Neural crest cell (in vitro differentiated cells): ENCODE results near the gene PIGH. TPM values are rescaled to one million over a fixed set of nuclear protein-coding genes. Genes with fewer than 3 reads are reported as not detected.
A peak's percentile ranks its signal among the peaks of the same experiment; 100 is the strongest.

Experiments used
- DNase-seq: peaks from one replicate; pipeline ENCODE4 v3.0.0; 2021; ENCODE audit warnings: low read depth, mixed read lengths, low spot score
- H3K27ac Mint-ChIP-seq: one replicate; pipeline ENCODE4 v1.8.0; 2021; ENCODE audit warnings: mild to moderate bottlenecking, mixed read lengths; ENCODE audit not compliant: unreplicated experiment
- H3K27me3 Mint-ChIP-seq: 2 replicates; pipeline ENCODE4 v1.8.0; 2021; ENCODE audit warnings: low read depth, mild to moderate bottlenecking, mixed read lengths
- H3K36me3 Mint-ChIP-seq: 2 replicates; pipeline ENCODE4 v1.8.0; 2021; ENCODE audit warnings: low read depth, mild to moderate bottlenecking, mixed read lengths
- H3K4me1 Mint-ChIP-seq: 2 replicates; pipeline ENCODE4 v1.8.0; 2021; ENCODE audit warnings: mixed read lengths
- H3K4me3 Mint-ChIP-seq: one replicate; pipeline ENCODE4 v1.8.0; 2021; ENCODE audit warnings: mild to moderate bottlenecking, mixed read lengths
- H3K9me3 Mint-ChIP-seq: 2 replicates; pipeline ENCODE4 v1.8.0; 2021; ENCODE audit warnings: mixed read lengths
- total RNA-seq: library from RNA; stranded (reverse); gene quantifications from 2 replicates; pipeline ENCODE4 v1.2.1, GENCODE V29; 2021
- TF ChIP-seq, protein P1 (sequence below): fragments of 200-600 bp; sonication (generic); conservative IDR thresholded peaks from 2 replicates; pipeline ENCODE4 v1.5.0; 2021; ENCODE audit warnings: antibody characterized with exemption, mild to moderate bottlenecking

PIGH gene
- total RNA-seq, 1 donor from 2014 or later: 19.9 TPM

GRCh38 chr14:67569651-67570290, 30.3 kb downstream of the PIGH start:
- peaks cover 6% of the 10 kb centered on the region for H3K4me1 Mint-ChIP-seq
- TF ChIP-seq, protein P1, sequence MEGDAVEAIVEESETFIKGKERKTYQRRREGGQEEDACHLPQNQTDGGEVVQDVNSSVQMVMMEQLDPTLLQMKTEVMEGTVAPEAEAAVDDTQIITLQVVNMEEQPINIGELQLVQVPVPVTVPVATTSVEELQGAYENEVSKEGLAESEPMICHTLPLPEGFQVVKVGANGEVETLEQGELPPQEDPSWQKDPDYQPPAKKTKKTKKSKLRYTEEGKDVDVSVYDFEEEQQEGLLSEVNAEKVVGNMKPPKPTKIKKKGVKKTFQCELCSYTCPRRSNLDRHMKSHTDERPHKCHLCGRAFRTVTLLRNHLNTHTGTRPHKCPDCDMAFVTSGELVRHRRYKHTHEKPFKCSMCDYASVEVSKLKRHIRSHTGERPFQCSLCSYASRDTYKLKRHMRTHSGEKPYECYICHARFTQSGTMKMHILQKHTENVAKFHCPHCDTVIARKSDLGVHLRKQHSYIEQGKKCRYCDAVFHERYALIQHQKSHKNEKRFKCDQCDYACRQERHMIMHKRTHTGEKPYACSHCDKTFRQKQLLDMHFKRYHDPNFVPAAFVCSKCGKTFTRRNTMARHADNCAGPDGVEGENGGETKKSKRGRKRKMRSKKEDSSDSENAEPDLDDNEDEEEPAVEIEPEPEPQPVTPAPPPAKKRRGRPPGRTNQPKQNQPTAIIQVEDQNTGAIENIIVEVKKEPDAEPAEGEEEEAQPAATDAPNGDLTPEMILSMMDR: no peak
- H3K9me3 Mint-ChIP-seq: no peaks in the 10 kb centered on the region
- no peak for DNase-seq
- no peaks in the 10 kb centered on the region for H3K36me3 Mint-ChIP-seq
- H3K4me3 Mint-ChIP-seq: no peak overlapping the region
- no peaks in the 10 kb centered on the region for H3K27me3 Mint-ChIP-seq
- peak overlapping the region; percentile 63 for H3K27ac Mint-ChIP-seq

GRCh38 chr14:67569011-67569650, 30.9 kb downstream of the PIGH start:
- H3K4me3 Mint-ChIP-seq: no peak overlapping the region
- H3K27ac Mint-ChIP-seq: no peak overlapping the region
- H3K4me1 Mint-ChIP-seq: peaks cover 6% of the 10 kb centered on the region
- no peaks in the 10 kb centered on the region for H3K27me3 Mint-ChIP-seq
- H3K36me3 Mint-ChIP-seq: no peaks in the 10 kb centered on the region
- TF ChIP-seq, protein P1: no peak
- DNase-seq: no peak
- H3K9me3 Mint-ChIP-seq: no peaks in the 10 kb centered on the region

- Mint-ChIP-seq H3K4me3 (no peak overlapping the region), H3K36me3 (no peaks in the 10 kb centered on the region), H3K27me3 (no peaks in the 10 kb centered on the region), H3K4me1 (peaks cover 6% of the 10 kb centered on the region), H3K9me3 (no peaks in the 10 kb centered on the region), H3K27ac (no peak overlapping the region)
- DNase-seq: no peak
- TF ChIP-seq, protein P1: no peak
These were observed 32.4 kb downstream of the PIGH start for GRCh38 chr14:67567654-67568053.

GRCh38 chr14:67566908-67567307, 33.2 kb downstream of the PIGH start:
- Mint-ChIP-seq H3K27ac (no peak overlapping the region), H3K36me3 (no peaks in the 10 kb centered on the region), H3K4me1 (peaks cover 6% of the 10 kb centered on the region), H3K4me3 (no peak overlapping the region), H3K27me3 (no peaks in the 10 kb centered on the region), H3K9me3 (no peaks in the 10 kb centered on the region)
- TF ChIP-seq, protein P1: no peak
- DNase-seq: no peak

- H3K4me1 Mint-ChIP-seq: peaks cover 4% of the 10 kb centered on the region
- no peaks in the 10 kb centered on the region for H3K9me3 Mint-ChIP-seq
- H3K36me3 Mint-ChIP-seq: peaks cover 4% of the 10 kb centered on the region
- H3K27ac Mint-ChIP-seq: no peak overlapping the region
- H3K27me3 Mint-ChIP-seq: no peaks in the 10 kb centered on the region
- TF ChIP-seq, protein P1: no peak
- H3K4me3 Mint-ChIP-seq: no peak overlapping the region
- no peak for DNase-seq
These were observed 35.8 kb downstream of the PIGH start for GRCh38 chr14:67564236-67564635.
